Measurements from ENCODE around the gene ALG11. TPM values are rescaled to one million over a fixed set of nuclear protein-coding genes. Genes with fewer than 3 reads are reported as not detected.

The ALG11 gene
- total and polyA plus RNA-seq, 4 donors: 5.4 to 34.5 (median 11.9) TPM

DNA sequence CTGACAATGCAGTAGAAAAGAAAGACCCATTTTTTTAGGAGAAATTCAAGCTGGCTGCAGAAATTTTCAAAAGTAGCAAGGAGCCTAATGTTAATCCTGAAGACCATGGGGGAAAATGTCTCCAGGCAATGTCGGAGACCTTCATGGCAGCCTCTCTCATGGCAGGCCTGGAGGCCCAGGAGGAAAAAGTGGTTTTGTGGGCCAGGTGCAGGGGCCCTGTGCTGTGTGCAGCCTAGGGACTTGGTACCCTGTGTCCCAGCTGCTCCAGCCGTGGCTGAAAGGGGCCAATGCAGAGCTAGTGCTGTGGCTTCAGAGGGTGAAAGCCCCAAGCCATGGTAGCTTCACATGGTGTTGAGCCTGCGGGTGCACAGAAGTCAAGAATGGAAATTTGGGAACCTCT, 4.1 kb downstream of the ALG11 start:
- H3K27me3 ChIP-seq (ENCODE audit: control insufficient read depth in 4 of 4, insufficient read depth in 4 of 4, low read length in 3 of 4): no peaks in the 10 kb centered on the region
- no peak overlapping the region for H3K9ac ChIP-seq (ENCODE audit: low read depth in 1 of 2, low read length in 2 of 2)
- peaks cover 2 to 13% (median 13%) of the 10 kb centered on the region in 4 donors for H3K36me3 ChIP-seq (ENCODE audit: control insufficient read depth in 4 of 4, insufficient read depth in 3 of 4, low read depth in 1 of 4, low read length in 3 of 4)
- no peak overlapping the region for H3K27ac ChIP-seq (ENCODE audit: low read depth in 1 of 2, low read length in 2 of 2)
- no peaks in the 10 kb centered on the region for H3K9me3 ChIP-seq (ENCODE audit: control insufficient read depth in 4 of 4, low read length in 3 of 4)
- no peak overlapping the region for H3K4me3 ChIP-seq (ENCODE audit: low read depth in 1 of 3, low read length in 3 of 3)
- WGBS: 96% methylated on average over 3 of the region's 3 CpGs
- no peak for DNase-seq (ENCODE audit: low spot score)
- TF ChIP-seq NR2F2 (IDR thresholded peaks at IDR 0.05) (no peak), SP1 (IDR thresholded peaks at IDR 0.05) (no peak), HNF4A (conservative IDR thresholded peaks at IDR 0.05) (no peak), RAD21 (IDR thresholded peaks at IDR 0.05) (no peak), RXRA (IDR thresholded peaks at IDR 0.05) (no peak), TAF1 (conservative IDR thresholded peaks at IDR 0.05) (no peak), JUND (IDR thresholded peaks at IDR 0.05) (no peak), GABPA (IDR thresholded peaks at IDR 0.05 in 1 of 2, conservative IDR thresholded peaks at IDR 0.05 in 1 of 2) (no peak), MAX (IDR thresholded peaks at IDR 0.05) (no peak), FOXA2 (IDR thresholded peaks at IDR 0.05) (no peak), YY1 (IDR thresholded peaks at IDR 0.05) (no peak), HNF4G (IDR thresholded peaks at IDR 0.05) (no peak), EGR1 (IDR thresholded peaks at IDR 0.05; ENCODE audit: low read depth in 2 of 2) (no peak)
- TF ChIP-seq, protein P1, sequence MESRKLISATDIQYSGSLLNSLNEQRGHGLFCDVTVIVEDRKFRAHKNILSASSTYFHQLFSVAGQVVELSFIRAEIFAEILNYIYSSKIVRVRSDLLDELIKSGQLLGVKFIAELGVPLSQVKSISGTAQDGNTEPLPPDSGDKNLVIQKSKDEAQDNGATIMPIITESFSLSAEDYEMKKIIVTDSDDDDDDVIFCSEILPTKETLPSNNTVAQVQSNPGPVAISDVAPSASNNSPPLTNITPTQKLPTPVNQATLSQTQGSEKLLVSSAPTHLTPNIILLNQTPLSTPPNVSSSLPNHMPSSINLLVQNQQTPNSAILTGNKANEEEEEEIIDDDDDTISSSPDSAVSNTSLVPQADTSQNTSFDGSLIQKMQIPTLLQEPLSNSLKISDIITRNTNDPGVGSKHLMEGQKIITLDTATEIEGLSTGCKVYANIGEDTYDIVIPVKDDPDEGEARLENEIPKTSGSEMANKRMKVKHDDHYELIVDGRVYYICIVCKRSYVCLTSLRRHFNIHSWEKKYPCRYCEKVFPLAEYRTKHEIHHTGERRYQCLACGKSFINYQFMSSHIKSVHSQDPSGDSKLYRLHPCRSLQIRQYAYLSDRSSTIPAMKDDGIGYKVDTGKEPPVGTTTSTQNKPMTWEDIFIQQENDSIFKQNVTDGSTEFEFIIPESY (IDR thresholded peaks at IDR 0.05): no peak
- TF ChIP-seq, protein P2, sequence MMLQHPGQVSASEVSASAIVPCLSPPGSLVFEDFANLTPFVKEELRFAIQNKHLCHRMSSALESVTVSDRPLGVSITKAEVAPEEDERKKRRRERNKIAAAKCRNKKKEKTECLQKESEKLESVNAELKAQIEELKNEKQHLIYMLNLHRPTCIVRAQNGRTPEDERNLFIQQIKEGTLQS (IDR thresholded peaks at IDR 0.05): no peak
- peaks cover 1 to 16% (median 12%) of the 10 kb centered on the region in 4 donors for H3K4me1 ChIP-seq (ENCODE audit: control insufficient read depth in 4 of 4, insufficient read depth in 4 of 4, low read length in 3 of 4)

DNA sequence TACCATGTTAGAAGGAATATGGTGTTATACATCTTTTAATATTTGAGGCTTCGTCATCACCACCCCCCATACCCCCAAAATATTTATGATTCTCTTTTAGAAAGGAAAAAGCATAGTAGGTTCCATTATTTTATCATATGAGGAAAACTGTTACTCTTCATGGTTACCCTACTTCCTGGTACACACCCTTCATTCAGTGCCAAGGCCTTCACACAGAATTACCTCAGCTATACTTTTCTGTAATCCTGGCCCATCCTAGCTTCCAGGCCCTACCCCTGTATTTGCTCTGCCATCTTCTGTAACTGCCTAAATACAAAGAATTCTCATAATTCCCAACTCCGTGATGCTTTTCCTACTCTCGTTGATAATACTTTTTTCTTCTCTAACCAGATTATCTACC, 8.0 kb downstream of the ALG11 start:
- peaks cover 2 to 6% (median 4%) of the 10 kb centered on the region in 4 donors for H3K4me1 ChIP-seq (ENCODE audit: control insufficient read depth in 4 of 4, insufficient read depth in 4 of 4, low read length in 3 of 4)
- TF ChIP-seq TAF1 (conservative IDR thresholded peaks at IDR 0.05) (no peak), MAX (IDR thresholded peaks at IDR 0.05) (no peak), RXRA (IDR thresholded peaks at IDR 0.05) (no peak), GABPA (IDR thresholded peaks at IDR 0.05 in 1 of 2, conservative IDR thresholded peaks at IDR 0.05 in 1 of 2) (no peak), EGR1 (IDR thresholded peaks at IDR 0.05; ENCODE audit: low read depth in 2 of 2) (no peak), FOXA1 (IDR thresholded peaks at IDR 0.05) (no peak), REST (IDR thresholded peaks at IDR 0.05) (no peak)
- TF ChIP-seq, protein P3, sequence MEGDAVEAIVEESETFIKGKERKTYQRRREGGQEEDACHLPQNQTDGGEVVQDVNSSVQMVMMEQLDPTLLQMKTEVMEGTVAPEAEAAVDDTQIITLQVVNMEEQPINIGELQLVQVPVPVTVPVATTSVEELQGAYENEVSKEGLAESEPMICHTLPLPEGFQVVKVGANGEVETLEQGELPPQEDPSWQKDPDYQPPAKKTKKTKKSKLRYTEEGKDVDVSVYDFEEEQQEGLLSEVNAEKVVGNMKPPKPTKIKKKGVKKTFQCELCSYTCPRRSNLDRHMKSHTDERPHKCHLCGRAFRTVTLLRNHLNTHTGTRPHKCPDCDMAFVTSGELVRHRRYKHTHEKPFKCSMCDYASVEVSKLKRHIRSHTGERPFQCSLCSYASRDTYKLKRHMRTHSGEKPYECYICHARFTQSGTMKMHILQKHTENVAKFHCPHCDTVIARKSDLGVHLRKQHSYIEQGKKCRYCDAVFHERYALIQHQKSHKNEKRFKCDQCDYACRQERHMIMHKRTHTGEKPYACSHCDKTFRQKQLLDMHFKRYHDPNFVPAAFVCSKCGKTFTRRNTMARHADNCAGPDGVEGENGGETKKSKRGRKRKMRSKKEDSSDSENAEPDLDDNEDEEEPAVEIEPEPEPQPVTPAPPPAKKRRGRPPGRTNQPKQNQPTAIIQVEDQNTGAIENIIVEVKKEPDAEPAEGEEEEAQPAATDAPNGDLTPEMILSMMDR (IDR thresholded peaks at IDR 0.05; ENCODE audit: low read depth, low read length, missing input control): no peak
- no peak overlapping the region for H3K27ac ChIP-seq (ENCODE audit: low read depth in 1 of 2, low read length in 2 of 2)
- WGBS: 93% methylated on average over 3 of the region's 3 CpGs
- H3K9ac ChIP-seq (ENCODE audit: low read depth in 1 of 2, low read length in 2 of 2): no peak overlapping the region
- H3K4me3 ChIP-seq (ENCODE audit: low read depth in 1 of 3, low read length in 3 of 3): no peak overlapping the region
- DNase-seq (ENCODE audit: low spot score): no peak
- peaks cover 3 to 21% (median 13%) of the 10 kb centered on the region in 4 donors for H3K36me3 ChIP-seq (ENCODE audit: control insufficient read depth in 4 of 4, insufficient read depth in 3 of 4, low read depth in 1 of 4, low read length in 3 of 4)
- H3K27me3 ChIP-seq (ENCODE audit: control insufficient read depth in 4 of 4, insufficient read depth in 4 of 4, low read length in 3 of 4): no peaks in the 10 kb centered on the region
- no peaks in the 10 kb centered on the region for H3K9me3 ChIP-seq (ENCODE audit: control insufficient read depth in 4 of 4, low read length in 3 of 4)

All from liver (tissue), 9 donors.